Mucosa of stomach (tissue), 1 donor: ENCODE data around the gene PCED1A.

ENCODE experiments used
- H3K27me3 ChIP-seq: one replicate; pipeline ENCODE4 v1.7.0; 2013; ENCODE audit warnings: mild to moderate bottlenecking, low read length; ENCODE audit not compliant: control insufficient read depth, insufficient read depth
- H3K36me3 ChIP-seq: one replicate; pipeline ENCODE4 v1.7.0; 2013; ENCODE audit warnings: low read length; ENCODE audit not compliant: control insufficient read depth, insufficient read depth
- H3K4me1 ChIP-seq: one replicate; pipeline ENCODE4 v1.7.0; 2013; ENCODE audit warnings: mild to moderate bottlenecking, low read length; ENCODE audit not compliant: control insufficient read depth, insufficient read depth
- H3K4me3 ChIP-seq: one replicate; pipeline ENCODE4 v1.7.0; 2013; ENCODE audit warnings: low read length
- H3K9ac ChIP-seq: one replicate; pipeline ENCODE4 v1.7.0; 2013; ENCODE audit warnings: mild to moderate bottlenecking, low read length, moderate library complexity
- H3K9me3 ChIP-seq: one replicate; pipeline ENCODE4 v1.7.0; 2013; ENCODE audit warnings: mild to moderate bottlenecking, low read length, moderate library complexity; ENCODE audit not compliant: control insufficient read depth
- donor health status: Pancreatic carcinoma.

PCED1A gene

GRCh38 chr20:2873747-2874041 is 33.2 kb upstream of the PCED1A start:
- H3K36me3 ChIP-seq, result no peaks in the 10 kb centered on the region
- H3K9me3 ChIP-seq, result no peaks in the 10 kb centered on the region
- peak overlapping the region; percentile 89 for H3K9ac ChIP-seq
- peak overlapping the region; percentile 84 for H3K4me3 ChIP-seq
- peaks cover 17% of the 10 kb centered on the region for H3K27me3 ChIP-seq
- H3K4me1 ChIP-seq, result peaks cover 25% of the 10 kb centered on the region

GRCh38 chr20:2873010-2873746 is 32.7 kb upstream of the PCED1A start, which contains the start of gene PTPRA:
Gene PTPRA (plus strand): TSS chr20:2873481. CDS start chr20:2964278, 90,797 bp downstream.
- H3K36me3 ChIP-seq, result no peaks in the 10 kb centered on the region
- H3K4me1 ChIP-seq, result peaks cover 25% of the 10 kb centered on the region
- peak within 1 kb of the TSS; percentile 89 for H3K9ac ChIP-seq
- peaks cover 17% of the 10 kb centered on the region for H3K27me3 ChIP-seq
- H3K4me3 ChIP-seq, result peak within 1 kb of the TSS; percentile 84
- no peaks in the 10 kb centered on the region for H3K9me3 ChIP-seq

GRCh38 chr20:2872459-2873009 is 32.1 kb upstream of the PCED1A start:
- Histone ChIP-seq H3K9me3 (no peaks in the 10 kb centered on the region), H3K4me3 (peak overlapping the region; percentile 66), H3K27me3 (peaks cover 17% of the 10 kb centered on the region), H3K36me3 (no peaks in the 10 kb centered on the region), H3K9ac (peak overlapping the region; percentile 89), H3K4me1 (peaks cover 25% of the 10 kb centered on the region)

- peak overlapping the region; percentile 66 for H3K4me3 ChIP-seq
- peak overlapping the region; percentile 89 for H3K9ac ChIP-seq
- peaks cover 25% of the 10 kb centered on the region for H3K4me1 ChIP-seq
- no peaks in the 10 kb centered on the region for H3K9me3 ChIP-seq
- peaks cover 17% of the 10 kb centered on the region for H3K27me3 ChIP-seq
- H3K36me3 ChIP-seq, result no peaks in the 10 kb centered on the region
Observed at GRCh38 chr20:2871661-2872458, 31.4 kb upstream of the PCED1A start.

GRCh38 chr20:2871111-2871465 is 30.6 kb upstream of the PCED1A start:
- H3K4me1 ChIP-seq, result peaks cover 25% of the 10 kb centered on the region

GRCh38 chr20:2869381-2869780 is 28.9 kb upstream of the PCED1A start:
- Histone ChIP-seq H3K4me1 (peaks cover 17% of the 10 kb centered on the region), H3K9me3 (no peaks in the 10 kb centered on the region), H3K27me3 (peaks cover 17% of the 10 kb centered on the region), H3K36me3 (peaks cover 6% of the 10 kb centered on the region), H3K9ac (no peak overlapping the region), H3K4me3 (no peak overlapping the region)

More at GRCh38 chr20:2871111-2871465, 30.6 kb upstream of the PCED1A start:
- no peak overlapping the region for H3K4me3 ChIP-seq
- no peaks in the 10 kb centered on the region for H3K9me3 ChIP-seq
- H3K27me3 ChIP-seq, result peaks cover 17% of the 10 kb centered on the region
- no peaks in the 10 kb centered on the region for H3K36me3 ChIP-seq
- no peak overlapping the region for H3K9ac ChIP-seq

- peaks cover 8% of the 10 kb centered on the region for H3K4me1 ChIP-seq
- H3K4me3 ChIP-seq, result no peak overlapping the region
- H3K36me3 ChIP-seq, result peaks cover 6% of the 10 kb centered on the region
- H3K9me3 ChIP-seq, result no peaks in the 10 kb centered on the region
- peaks cover 11% of the 10 kb centered on the region for H3K27me3 ChIP-seq
- H3K9ac ChIP-seq, result no peak overlapping the region
Observed at GRCh38 chr20:2867081-2867864, 26.8 kb upstream of the PCED1A start.

- H3K9ac ChIP-seq, result no peak overlapping the region
- peaks cover 10% of the 10 kb centered on the region for H3K36me3 ChIP-seq
- peaks cover 6% of the 10 kb centered on the region for H3K27me3 ChIP-seq
- no peak overlapping the region for H3K4me3 ChIP-seq
- peaks cover 7% of the 10 kb centered on the region for H3K4me1 ChIP-seq
- no peaks in the 10 kb centered on the region for H3K9me3 ChIP-seq
Observed at GRCh38 chr20:2866236-2866635, 25.8 kb upstream of the PCED1A start.

- no peaks in the 10 kb centered on the region for H3K9me3 ChIP-seq
- H3K9ac ChIP-seq, result no peak overlapping the region
- no peaks in the 10 kb centered on the region for H3K27me3 ChIP-seq
- H3K4me3 ChIP-seq, result no peak overlapping the region
- H3K36me3 ChIP-seq, result peaks cover 13% of the 10 kb centered on the region
- H3K4me1 ChIP-seq, result peaks cover under 1% of the 10 kb centered on the region
Observed at GRCh38 chr20:2865630-2866029, 25.2 kb upstream of the PCED1A start.

GRCh38 chr20:2865101-2865500 is 24.6 kb upstream of the PCED1A start:
- Histone ChIP-seq H3K36me3 (peaks cover 13% of the 10 kb centered on the region), H3K9me3 (no peaks in the 10 kb centered on the region), H3K4me1 (no peaks in the 10 kb centered on the region), H3K27me3 (no peaks in the 10 kb centered on the region), H3K4me3 (no peak overlapping the region), H3K9ac (no peak overlapping the region)

- H3K27me3 ChIP-seq, result no peaks in the 10 kb centered on the region
- H3K4me1 ChIP-seq, result no peaks in the 10 kb centered on the region
- H3K36me3 ChIP-seq, result peaks cover 13% of the 10 kb centered on the region
- H3K9me3 ChIP-seq, result no peaks in the 10 kb centered on the region
- no peak overlapping the region for H3K4me3 ChIP-seq
- H3K9ac ChIP-seq, result no peak overlapping the region
Observed at GRCh38 chr20:2864626-2865025, 24.2 kb upstream of the PCED1A start.
